ENCODE measurements around the gene FAM180B. TPM values are rescaled to one million over a fixed set of nuclear protein-coding genes. Genes with fewer than 3 reads are reported as not detected.

Gene FAM180B
- total and polyA plus RNA-seq, 2 of the 8 experiments (the other 6 are each of a cell fraction or from before 2014, with no cell fraction given): 0.09 TPM; not detected in 1

DNA sequence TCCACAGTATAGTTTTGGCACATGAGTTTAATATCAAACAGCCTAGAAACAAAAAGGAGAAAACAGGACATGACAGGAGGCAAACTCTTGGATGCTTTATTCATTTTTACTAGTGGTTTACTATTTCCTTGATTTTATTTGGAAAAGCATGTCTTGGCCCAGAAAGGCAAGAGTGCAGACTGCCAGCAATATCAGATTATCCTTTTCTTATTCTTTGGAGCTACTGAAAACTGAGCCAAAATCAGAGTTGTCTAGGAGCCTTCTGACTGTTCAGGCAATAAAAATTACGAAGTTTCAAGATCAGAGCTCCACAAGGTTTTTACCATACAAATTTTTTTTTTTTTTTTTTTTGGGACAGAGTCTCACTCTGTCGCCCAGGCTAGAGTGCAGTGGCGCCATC is 49.6 kb upstream of the FAM180B start (continued):
- no peak for TF ChIP-seq CHD1 (IDR thresholded peaks at IDR 0.05; ENCODE audit: low read depth, low read length)
- no peak for TF ChIP-seq SIRT6 (IDR thresholded peaks at IDR 0.05; ENCODE audit: low read length)
